ENCODE results near the gene SLC22A23. TPM values are rescaled to one million over a fixed set of nuclear protein-coding genes. Genes with fewer than 3 reads are reported as not detected.

Gene SLC22A23
- total RNA-seq, 1 experiment from 2014 or later = 6.8 TPM

- H3K4ac ChIP-seq (ENCODE audit: low read depth, low read length) = no peak overlapping the region
- H4K20me1 ChIP-seq (ENCODE audit: control insufficient read depth, insufficient read depth, insufficient read length) = no peaks in the 10 kb centered on the region
- no peak for TF ChIP-seq CTCF (conservative IDR thresholded peaks at IDR 0.05)
- no peaks in the 10 kb centered on the region for H3K9me3 Mint-ChIP-seq
- H3K27me3 Mint-ChIP-seq (ENCODE audit: low read depth) = no peaks in the 10 kb centered on the region
- H4K5ac ChIP-seq (ENCODE audit: insufficient read length, low read depth, low read length) = no peak overlapping the region
- H3K27ac Mint-ChIP-seq = peak overlapping the region in 2 of 3 experiments; percentile 81 to 91; a peak in 3 of 7 replicates
- H4K91ac ChIP-seq (ENCODE audit: insufficient read length, low read depth, low read length) = no peak overlapping the region
- no peak overlapping the region for H3T11ph ChIP-seq (ENCODE audit: low read length)
- H3K14ac ChIP-seq (ENCODE audit: insufficient read depth, low read length) = no peak overlapping the region
- no peaks in the 10 kb centered on the region for H3K23me2 ChIP-seq (ENCODE audit: insufficient read length, low read depth, low read length, poor library complexity, severe bottlenecking)
- H3K56ac ChIP-seq (ENCODE audit: insufficient read length, low read depth, low read length) = no peak overlapping the region
- no peak overlapping the region for H3K4me2 ChIP-seq (ENCODE audit: insufficient read depth, insufficient read length, low read length)
- H3K18ac ChIP-seq (ENCODE audit: insufficient read length, low read depth, low read length) = no peak overlapping the region
- H3K4me3 Mint-ChIP-seq = no peak overlapping the region
- H3K79me1 ChIP-seq (ENCODE audit: insufficient read depth, low read depth, low read length, poor library complexity, severe bottlenecking) = no peaks in the 10 kb centered on the region
- H3K4me1 ChIP-seq (ENCODE audit: insufficient read depth, low read length) = peaks cover 7% of the 10 kb centered on the region
- no peak overlapping the region for H4K8ac ChIP-seq (replicated peaks; ENCODE audit: insufficient read length, low read depth, low read length)
- H2BK15ac ChIP-seq (ENCODE audit: low read depth, low read length) = no peak overlapping the region
- H3K27ac ChIP-seq (ENCODE audit: insufficient read length, low read depth, low read length) = no peak overlapping the region
- H3K4me1 Mint-ChIP-seq = peaks cover 21 to 24% of the 10 kb centered on the region in 2 experiments
- no peak overlapping the region for H2BK20ac ChIP-seq (ENCODE audit: low read depth, low read length, poor library complexity, severe bottlenecking)
- H3K9me3 ChIP-seq (ENCODE audit: control insufficient read depth, low read depth, low read length) = no peaks in the 10 kb centered on the region
- no peaks in the 10 kb centered on the region for H3K79me2 ChIP-seq (ENCODE audit: insufficient read depth, low read length)
- no peak overlapping the region for H2BK120ac ChIP-seq (ENCODE audit: low read depth, low read length, poor library complexity, severe bottlenecking)
- H2BK5ac ChIP-seq (ENCODE audit: insufficient read length, low read length) = no peak overlapping the region
- H3K27me3 ChIP-seq (ENCODE audit: insufficient read depth, low read length) = no peaks in the 10 kb centered on the region
- no peak overlapping the region for H2AFZ ChIP-seq (ENCODE audit: low read length)
- no peak overlapping the region for H3K23ac ChIP-seq (ENCODE audit: insufficient read length, low read depth, low read length)
- DNase-seq = no peak
- WGBS (ENCODE audit: extremely low coverage, insufficient read length, low lambda C conversion rate) = no CpG with 5 or more reads among the region's 12 CpGs
- H3K36me3 Mint-ChIP-seq (ENCODE audit: insufficient read depth in 1 of 3, low read depth in 3 of 3) = peaks cover 8 to 20% (median 15%) of the 10 kb centered on the region in 3 experiments; a peak in 6 of 7 replicates
- no peak overlapping the region for H2AK5ac ChIP-seq (ENCODE audit: insufficient read length, low read length)
- H2BK12ac ChIP-seq (ENCODE audit: insufficient read length, low read depth, low read length) = no peak overlapping the region
- no peak overlapping the region for H3K9ac ChIP-seq (ENCODE audit: extremely low read depth, insufficient read length, low read length)
These were observed 179.6 kb downstream of the SLC22A23 start for GRCh38 chr6:3277251-3277650.
